Upper lobe of left lung (tissue), 4 donors: Measurements from ENCODE around the gene TTC21B.

Experiments
- POLR2A ChIP-seq, 4 donors: fragments of 450-650 bp; IDR thresholded peaks; one replicate each; pipeline ENCODE4 v1.5.1; 2016 to 2017; ENCODE audit warnings: antibody characterized with exemption in 4 of 4, mild to moderate bottlenecking in 2 of 4
- TF ChIP-seq, protein P1 (sequence below), 6 experiments: fragments of 450-650 bp in 4 of 6; fragments of 200-600 bp in 2 of 6; sonication (generic) in 2 of 6; IDR thresholded peaks; one replicate each; pipeline ENCODE4 v1.5.1; 2016 to 2019; ENCODE audit warnings: antibody characterized with exemption in 6 of 6

DNA sequence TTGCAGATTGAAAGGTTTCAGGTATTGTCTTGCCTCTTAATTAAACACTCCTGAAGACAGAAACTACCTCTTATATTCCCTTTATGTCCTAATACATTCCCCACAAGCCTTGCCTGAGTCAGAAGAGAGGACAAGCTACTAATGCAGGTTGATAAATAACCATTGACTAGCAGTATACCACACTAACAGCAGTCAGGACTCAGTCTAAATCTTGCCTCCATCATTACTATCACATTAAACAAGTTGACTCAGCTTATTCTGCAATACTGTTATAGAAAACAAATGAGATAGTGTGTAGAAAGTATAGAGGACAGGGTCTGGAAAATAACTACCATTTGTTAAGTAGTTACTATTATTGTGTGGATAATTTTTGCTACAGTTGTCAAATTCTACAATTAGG lies 63.8 kb downstream of the TTC21B start:
- TF ChIP-seq POLR2A (IDR thresholded peaks at IDR 0.05): no peak
- TF ChIP-seq, protein P1, sequence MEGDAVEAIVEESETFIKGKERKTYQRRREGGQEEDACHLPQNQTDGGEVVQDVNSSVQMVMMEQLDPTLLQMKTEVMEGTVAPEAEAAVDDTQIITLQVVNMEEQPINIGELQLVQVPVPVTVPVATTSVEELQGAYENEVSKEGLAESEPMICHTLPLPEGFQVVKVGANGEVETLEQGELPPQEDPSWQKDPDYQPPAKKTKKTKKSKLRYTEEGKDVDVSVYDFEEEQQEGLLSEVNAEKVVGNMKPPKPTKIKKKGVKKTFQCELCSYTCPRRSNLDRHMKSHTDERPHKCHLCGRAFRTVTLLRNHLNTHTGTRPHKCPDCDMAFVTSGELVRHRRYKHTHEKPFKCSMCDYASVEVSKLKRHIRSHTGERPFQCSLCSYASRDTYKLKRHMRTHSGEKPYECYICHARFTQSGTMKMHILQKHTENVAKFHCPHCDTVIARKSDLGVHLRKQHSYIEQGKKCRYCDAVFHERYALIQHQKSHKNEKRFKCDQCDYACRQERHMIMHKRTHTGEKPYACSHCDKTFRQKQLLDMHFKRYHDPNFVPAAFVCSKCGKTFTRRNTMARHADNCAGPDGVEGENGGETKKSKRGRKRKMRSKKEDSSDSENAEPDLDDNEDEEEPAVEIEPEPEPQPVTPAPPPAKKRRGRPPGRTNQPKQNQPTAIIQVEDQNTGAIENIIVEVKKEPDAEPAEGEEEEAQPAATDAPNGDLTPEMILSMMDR (IDR thresholded peaks at IDR 0.05): no peak
